Stimulated activated CD4-positive, alpha-beta T cell treated with anti-CD3 and anti-CD28 coated beads, Interleukin-15, amount 100 ng/mL, for 48 hours (primary cell): ENCODE measurements around the gene PDS5A.
"Not testable (repeated sequence)": the region's sequence is repeated elsewhere in the genome, so short reads cannot be mapped to it uniquely, and the experiment has no call there.

Experiments
- DNase-seq, 2 donors: peaks; one replicate each; pipeline ENCODE4 v3.0.0-alpha.2; 2020; ENCODE audit warnings: low read depth in 2 of 2

Gene PDS5A, protein sequence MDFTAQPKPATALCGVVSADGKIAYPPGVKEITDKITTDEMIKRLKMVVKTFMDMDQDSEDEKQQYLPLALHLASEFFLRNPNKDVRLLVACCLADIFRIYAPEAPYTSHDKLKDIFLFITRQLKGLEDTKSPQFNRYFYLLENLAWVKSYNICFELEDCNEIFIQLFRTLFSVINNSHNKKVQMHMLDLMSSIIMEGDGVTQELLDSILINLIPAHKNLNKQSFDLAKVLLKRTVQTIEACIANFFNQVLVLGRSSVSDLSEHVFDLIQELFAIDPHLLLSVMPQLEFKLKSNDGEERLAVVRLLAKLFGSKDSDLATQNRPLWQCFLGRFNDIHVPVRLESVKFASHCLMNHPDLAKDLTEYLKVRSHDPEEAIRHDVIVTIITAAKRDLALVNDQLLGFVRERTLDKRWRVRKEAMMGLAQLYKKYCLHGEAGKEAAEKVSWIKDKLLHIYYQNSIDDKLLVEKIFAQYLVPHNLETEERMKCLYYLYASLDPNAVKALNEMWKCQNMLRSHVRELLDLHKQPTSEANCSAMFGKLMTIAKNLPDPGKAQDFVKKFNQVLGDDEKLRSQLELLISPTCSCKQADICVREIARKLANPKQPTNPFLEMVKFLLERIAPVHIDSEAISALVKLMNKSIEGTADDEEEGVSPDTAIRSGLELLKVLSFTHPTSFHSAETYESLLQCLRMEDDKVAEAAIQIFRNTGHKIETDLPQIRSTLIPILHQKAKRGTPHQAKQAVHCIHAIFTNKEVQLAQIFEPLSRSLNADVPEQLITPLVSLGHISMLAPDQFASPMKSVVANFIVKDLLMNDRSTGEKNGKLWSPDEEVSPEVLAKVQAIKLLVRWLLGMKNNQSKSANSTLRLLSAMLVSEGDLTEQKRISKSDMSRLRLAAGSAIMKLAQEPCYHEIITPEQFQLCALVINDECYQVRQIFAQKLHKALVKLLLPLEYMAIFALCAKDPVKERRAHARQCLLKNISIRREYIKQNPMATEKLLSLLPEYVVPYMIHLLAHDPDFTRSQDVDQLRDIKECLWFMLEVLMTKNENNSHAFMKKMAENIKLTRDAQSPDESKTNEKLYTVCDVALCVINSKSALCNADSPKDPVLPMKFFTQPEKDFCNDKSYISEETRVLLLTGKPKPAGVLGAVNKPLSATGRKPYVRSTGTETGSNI (N-terminal part only)

DNA sequence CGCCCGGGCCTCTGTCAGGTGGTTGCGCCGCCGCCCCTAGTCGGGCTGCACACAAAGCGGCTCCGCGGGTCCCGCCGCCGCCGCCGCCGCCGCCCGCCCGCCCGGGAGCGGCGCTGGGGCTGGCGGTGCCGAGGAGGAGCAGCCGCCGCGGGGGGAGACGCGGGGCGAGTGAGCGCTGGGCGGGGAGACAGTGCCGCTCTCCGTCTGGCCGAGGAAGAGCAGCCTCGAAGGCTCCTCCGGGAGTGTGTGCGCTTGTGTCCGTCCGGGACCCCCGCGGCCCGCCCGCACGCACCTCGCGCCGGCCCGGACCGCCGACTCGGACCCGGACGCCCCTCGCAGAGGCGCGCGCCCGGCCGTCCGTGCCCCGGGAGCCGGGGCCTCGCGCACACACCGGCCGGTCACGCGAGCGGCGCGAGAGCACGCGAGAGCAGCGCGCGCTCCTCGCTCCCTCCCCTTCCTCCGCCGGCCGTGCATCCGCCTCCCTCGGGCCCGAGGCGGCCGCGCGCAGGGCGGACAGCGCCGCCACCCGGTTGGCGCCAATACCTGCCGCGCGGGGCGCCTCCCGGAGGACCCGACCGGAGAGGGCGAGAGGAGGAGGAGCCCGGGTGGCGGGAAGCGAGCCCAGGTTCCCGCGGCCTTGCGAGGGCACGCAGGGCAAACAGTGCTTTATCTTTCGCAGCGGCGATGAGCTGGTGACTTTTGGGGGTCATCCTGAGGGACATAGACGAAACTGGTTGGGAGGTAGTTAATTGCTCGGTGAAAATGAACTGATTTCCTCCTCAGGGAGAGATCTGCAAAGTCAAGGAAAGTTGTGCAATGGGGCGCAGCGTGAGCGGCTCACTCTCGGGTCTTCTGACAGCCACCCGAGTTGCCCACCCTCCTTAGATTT is at the start of gene PDS5A:
Gene PDS5A, minus strand, starts transcription at position 423 of the 889 bp plus-strand sequence. CDS start 1,334 bp downstream, outside the sequence.
- peak; percentile 83 to 87 for DNase-seq

DNA sequence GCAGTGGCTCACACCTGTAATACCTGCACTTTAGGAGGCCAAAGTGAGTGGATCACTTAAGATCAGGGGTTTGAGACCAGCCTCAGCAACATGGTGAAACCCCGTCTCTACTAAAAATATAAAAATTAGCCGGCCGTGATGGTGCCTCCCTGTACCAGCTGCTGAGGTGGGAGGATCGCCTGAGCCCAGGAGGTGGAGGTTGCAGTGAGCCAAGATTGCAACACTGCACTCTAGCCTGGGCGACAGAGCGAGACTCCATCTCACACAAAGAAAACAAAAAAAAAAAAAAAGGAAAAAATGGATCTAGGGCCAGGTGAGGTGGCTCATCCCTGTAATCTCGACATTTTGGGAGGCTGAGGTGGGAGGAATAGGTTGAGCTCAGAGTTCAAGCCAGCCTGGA is 46.3 kb upstream of the PDS5A start:
- not testable (repeated sequence) for DNase-seq

- DNase-seq: not testable (repeated sequence)
These were observed 43.4 kb upstream of the PDS5A start for GRCh38 chr4:40021116-40021515.

GRCh38 chr4:40020221-40020620 is 42.5 kb upstream of the PDS5A start:
- no peak for DNase-seq

DNA sequence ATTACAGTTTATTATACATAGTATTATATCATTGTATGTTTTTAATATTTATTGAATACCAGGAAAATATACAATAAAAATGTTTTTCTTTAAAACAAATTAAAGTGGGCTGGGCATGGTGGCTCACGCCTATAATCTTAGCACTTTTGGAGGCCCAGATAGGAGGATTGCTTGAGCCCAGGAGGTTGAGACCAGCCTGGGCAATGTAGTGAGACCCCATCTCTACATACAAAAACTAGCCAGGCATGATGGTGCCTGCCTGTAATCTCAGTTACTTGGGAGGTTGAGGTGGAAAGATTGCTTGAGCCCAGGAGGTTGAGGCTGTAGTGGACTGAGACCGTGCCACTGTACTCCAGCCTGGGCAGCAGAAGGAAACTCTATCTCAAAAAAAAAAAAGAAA is 38.3 kb upstream of the PDS5A start:
- DNase-seq: no peak

- no peak for DNase-seq
These were observed 26.3 kb upstream of the PDS5A start for GRCh38 chr4:40003986-40004385.

DNA sequence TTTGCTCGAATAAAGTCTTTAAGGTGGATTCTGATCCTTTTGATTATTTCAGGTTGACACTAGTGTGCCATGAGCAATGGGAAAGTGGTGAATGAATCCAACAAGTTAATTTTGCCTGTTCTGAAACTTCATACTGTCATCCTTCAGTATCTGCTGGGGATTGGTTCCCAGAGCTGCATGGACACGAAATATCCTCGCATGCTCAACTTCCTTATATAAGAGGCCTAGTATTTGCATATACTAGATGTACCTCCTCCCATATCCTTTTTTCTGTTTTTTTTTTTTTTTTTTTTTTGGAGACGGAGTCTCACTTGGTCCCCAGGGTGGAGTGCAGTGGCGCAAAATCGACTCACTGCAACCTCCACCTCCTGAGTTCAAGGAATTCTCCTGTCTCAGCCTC is 23.0 kb upstream of the PDS5A start:
- no peak for DNase-seq

GRCh38 chr4:39998659-39999345 is 21.1 kb upstream of the PDS5A start:
- DNase-seq: no peak

- no peak for DNase-seq
These were observed 19.1 kb upstream of the PDS5A start for GRCh38 chr4:39996811-39997210.

DNA sequence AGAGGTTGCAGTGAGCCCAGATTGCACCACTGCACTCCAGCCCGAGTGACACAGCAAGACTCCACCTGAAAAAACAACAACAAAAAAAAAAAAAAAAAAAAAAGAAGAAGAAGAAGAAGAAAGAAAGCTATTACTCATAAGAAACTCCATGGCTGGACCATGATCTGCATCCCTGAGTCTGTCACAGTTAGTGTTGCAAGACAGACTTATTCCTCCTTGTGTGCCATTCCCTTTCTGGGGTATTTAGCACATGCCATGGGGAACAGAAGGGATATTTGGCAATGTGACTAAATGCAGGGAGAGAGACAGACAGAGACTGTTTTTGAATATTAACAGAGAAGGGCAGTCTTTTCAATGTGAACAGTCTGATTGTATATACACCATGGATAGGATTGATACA is 16.7 kb upstream of the PDS5A start:
- DNase-seq: no peak

DNA sequence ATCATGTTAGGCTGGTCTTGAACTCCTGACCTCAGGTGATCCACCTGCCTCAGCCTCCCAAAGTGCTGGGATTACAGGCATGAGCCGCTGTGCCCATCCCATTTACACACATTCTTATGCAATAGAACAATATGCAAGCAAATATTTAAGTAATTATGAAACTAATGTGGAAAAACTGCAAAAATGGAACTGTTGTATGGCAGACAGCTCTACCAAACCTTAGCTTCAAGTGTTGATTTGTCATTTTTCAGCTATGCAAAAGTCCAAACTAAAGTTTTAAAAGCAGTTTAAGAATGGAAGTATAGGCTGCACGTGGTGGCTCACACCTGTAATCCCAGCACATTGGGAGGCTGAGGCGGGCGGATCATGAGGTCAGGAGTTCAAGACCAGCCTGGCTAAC is 11.7 kb upstream of the PDS5A start:
- DNase-seq: not testable (repeated sequence)

- no peak for DNase-seq
These were observed 9.8 kb upstream of the PDS5A start for GRCh38 chr4:39987485-39987884.

DNA sequence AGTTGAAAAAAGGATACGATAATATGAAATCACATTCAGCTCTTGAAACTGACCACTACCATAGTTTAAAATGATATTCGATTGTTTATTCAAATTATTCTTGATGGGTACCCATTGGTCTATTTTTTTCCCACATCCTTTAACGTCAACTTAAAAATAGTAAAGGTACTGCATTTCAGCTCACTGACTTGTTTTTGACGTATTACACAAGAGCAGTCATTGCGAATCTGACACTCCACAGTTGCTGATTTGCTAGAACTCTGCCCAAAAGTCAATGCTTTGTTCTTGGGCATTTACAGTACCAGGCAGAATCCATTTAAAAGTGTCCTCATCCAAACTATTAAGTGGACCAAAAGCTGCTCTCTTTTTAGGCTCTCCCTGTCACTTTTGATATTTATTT is 1.2 kb upstream of the PDS5A start:
- DNase-seq: no peak

GRCh38 chr4:39978378-39978775 is 666 bp upstream of the PDS5A start:
- DNase-seq: no peak

GRCh38 chr4:39976945-39977488 is 694 bp downstream of the PDS5A start:
- peak; percentile 32 to 36 for DNase-seq

- peak; percentile 42 to 59 for DNase-seq
These were observed 1.4 kb downstream of the PDS5A start for GRCh38 chr4:39976141-39976944.

DNA sequence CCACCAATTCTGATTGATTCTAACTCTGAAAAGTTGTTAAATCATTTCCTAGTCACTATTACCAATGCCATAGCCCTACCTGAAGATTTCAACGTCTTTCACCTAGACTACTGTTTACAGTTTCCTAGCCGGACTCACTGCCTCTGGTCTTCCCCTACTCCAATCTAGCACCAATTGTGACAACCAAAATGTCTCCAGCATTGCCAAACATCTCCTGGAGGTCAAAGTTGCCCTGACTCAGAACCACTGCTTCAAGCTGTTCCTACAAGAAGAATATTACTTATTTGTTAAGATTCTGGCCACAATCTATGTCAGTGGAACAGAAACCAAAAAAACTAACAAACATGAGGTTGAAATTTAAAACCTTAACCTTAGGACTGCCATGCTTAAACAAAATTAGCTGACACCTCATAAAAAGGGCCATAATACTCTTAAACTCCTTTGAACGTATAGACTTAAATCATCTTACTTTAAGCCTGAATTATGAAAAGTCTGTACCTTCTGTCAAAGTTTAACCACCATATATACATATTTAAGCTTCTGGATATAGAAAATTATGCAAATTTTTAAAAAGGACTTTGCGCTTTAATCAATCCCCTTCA is 2.1 kb downstream of the PDS5A start:
- no peak for DNase-seq

DNA sequence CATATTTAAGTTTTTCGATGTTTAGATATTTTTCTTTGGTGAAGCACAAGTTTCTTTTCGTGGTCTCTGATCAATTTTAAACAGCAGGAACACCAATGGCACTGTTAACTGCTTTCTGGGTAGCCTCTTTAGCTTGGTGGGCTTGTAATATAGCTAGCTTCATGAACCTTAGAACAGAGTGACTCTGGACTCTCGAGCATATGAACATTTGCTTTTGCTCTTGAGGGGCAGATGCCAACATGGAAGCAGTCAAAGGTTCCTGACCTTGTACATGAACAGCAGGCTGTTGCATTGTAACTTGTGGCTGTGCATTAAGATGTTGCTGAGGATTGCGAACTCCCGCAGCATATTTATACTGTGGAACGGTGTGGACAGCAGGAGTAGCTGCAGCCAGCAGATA is 4.7 kb downstream of the PDS5A start:
- DNase-seq: not testable (repeated sequence)
